ENCODE results near the gene DDX1.

- no peak for TF ChIP-seq USF2 (CRISPR knock-in tag; IDR thresholded peaks at IDR 0.05)
- TF ChIP-seq PRRX2 (CRISPR knock-in tag; IDR thresholded peaks at IDR 0.05) = no peak
- TF ChIP-seq CTCF (IDR thresholded peaks at IDR 0.05) = no peak
- TF ChIP-seq NR2C2 (CRISPR knock-in tag; IDR thresholded peaks at IDR 0.05) = no peak
- no peak for TF ChIP-seq ELF4 (CRISPR knock-in tag; IDR thresholded peaks at IDR 0.05; ENCODE audit: low read depth)
- no peak for TF ChIP-seq ZNF121 (CRISPR knock-in tag; IDR thresholded peaks at IDR 0.05)
- no peak for TF ChIP-seq RELA (CRISPR knock-in tag; IDR thresholded peaks at IDR 0.05; ENCODE audit: borderline replicate concordance)
- no peak for TF ChIP-seq E2F4 (CRISPR knock-in tag; IDR thresholded peaks at IDR 0.05; ENCODE audit: borderline replicate concordance, low read depth)
- no peak for TF ChIP-seq ATF3 (CRISPR knock-in tag; conservative IDR thresholded peaks at IDR 0.05)
Measured at GRCh38 chr2:15571729-15572128, 19.9 kb upstream of the DDX1 start.

All from WTC11 (cell line).